ENCODE results near the gene KANSL1.

KANSL1 gene

DNA sequence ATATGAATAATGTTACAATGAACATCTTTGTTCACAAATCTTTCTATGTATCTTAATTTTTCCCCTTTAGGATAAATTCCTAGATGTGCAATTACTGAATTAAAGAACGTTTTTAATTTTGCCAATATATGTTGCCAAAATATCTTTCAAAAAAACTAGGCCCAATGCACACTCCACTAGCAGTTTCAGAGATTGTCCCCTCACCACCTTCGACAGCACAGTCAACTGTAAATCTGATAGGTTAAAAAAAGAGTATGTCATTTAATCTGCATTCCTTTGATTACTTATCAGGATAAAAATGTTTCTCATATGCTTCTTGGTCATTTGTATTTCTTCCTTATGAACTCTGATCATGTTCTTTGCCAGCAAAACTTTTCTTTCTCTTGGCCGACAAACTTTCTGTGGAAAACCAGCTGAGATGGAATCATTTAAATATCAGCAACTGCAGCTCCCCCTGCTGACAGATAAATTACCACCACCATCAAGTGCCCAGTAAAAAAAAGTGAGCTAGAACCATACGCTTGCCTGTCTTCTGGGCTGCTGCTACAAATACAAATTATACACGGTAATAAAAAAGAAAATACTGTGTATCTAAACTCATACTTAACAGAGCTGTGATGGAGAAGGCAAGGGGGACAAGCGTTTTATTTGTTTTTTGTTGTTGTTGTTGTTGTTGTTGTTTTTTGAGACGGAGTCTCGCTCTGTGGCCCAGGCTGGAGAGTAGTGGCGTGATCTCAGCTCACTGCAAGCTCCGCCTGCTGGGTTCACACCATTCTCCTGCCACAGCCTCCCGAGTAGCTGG, 19.6 kb upstream of the KANSL1 start:
- intact Hi-C loops (cut with DNase I; ENCODE audit: low total_unique reads), result loop anchor here (5.0 kb wide), 2 partner anchors 171 to 211 kb away; no protein-coding TSS in a partner anchor
- Histone ChIP-seq H3K27ac (peak overlapping the region; percentile 33 to 69), H3K4me3 (no peak overlapping the region), H3K36me3 (peaks cover 0 to 27% (median 0%) of the 10 kb centered on the region in 3 donors), H3K4me1 (peaks cover 0 to 37% (median 5%) of the 10 kb centered on the region in 4 donors), H3K9me3 (no peaks in the 10 kb centered on the region), H3K27me3 (no peaks in the 10 kb centered on the region)
- DNase-seq, result peak; percentile 70 to 80
- TF ChIP-seq, protein P1, sequence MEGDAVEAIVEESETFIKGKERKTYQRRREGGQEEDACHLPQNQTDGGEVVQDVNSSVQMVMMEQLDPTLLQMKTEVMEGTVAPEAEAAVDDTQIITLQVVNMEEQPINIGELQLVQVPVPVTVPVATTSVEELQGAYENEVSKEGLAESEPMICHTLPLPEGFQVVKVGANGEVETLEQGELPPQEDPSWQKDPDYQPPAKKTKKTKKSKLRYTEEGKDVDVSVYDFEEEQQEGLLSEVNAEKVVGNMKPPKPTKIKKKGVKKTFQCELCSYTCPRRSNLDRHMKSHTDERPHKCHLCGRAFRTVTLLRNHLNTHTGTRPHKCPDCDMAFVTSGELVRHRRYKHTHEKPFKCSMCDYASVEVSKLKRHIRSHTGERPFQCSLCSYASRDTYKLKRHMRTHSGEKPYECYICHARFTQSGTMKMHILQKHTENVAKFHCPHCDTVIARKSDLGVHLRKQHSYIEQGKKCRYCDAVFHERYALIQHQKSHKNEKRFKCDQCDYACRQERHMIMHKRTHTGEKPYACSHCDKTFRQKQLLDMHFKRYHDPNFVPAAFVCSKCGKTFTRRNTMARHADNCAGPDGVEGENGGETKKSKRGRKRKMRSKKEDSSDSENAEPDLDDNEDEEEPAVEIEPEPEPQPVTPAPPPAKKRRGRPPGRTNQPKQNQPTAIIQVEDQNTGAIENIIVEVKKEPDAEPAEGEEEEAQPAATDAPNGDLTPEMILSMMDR (IDR thresholded peaks at IDR 0.05), result peak; percentile 71 to 92

DNA sequence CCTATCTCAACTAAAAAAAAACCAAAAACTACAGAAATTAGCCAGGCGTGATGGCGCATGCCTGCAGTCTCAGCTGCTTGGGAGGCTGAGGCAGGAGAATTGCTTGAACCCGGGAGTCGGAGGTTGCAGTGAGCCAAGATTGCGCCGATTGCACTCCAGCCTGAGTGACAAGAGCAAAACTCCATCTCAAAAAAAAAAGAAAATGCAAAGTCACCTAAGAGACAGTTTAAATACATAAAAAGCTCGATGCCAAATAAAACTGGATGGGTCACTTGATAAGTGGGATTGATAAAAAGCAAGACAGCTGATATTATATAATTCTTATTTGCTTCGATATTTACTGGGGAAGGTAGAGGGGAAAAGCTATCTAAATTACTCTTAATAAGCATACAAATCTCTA, 15.8 kb upstream of the KANSL1 start:
- no peaks in the 10 kb centered on the region for H3K27me3 ChIP-seq
- intact Hi-C loops (cut with DNase I; ENCODE audit: low total_unique reads), result no loop called here
- H3K4me3 ChIP-seq, result no peak overlapping the region
- no peak overlapping the region for H3K27ac ChIP-seq
- no peaks in the 10 kb centered on the region for H3K36me3 ChIP-seq
- no peak for DNase-seq
- H3K9me3 ChIP-seq, result no peaks in the 10 kb centered on the region
- H3K4me1 ChIP-seq, result peaks cover 0 to 31% (median 4%) of the 10 kb centered on the region in 4 donors
- TF ChIP-seq, protein P1 (IDR thresholded peaks at IDR 0.05), result no peak

DNA sequence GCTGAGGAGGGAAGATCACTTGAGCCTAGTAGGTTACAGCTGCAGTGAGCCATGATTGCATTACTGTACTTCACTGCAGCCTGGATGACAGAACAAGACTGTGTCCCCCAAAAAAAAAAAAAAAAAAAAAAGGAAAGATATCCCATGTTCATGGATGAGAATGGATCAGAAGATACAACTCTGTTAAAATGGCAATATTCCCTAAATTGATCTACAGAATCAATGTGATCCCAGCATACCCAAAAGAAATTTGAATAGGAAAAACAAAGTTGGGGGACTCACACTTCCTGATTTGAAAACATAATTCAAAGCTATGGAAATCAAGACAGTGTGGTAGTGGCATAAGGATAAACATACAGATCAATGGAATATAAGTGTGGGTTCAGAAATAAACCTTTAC, 12.7 kb upstream of the KANSL1 start:
- H3K27me3 ChIP-seq, result no peaks in the 10 kb centered on the region
- TF ChIP-seq, protein P1 (IDR thresholded peaks at IDR 0.05), result no peak
- no peak overlapping the region for H3K4me3 ChIP-seq
- intact Hi-C loops (cut with DNase I; ENCODE audit: low total_unique reads), result no loop called here
- no peaks in the 10 kb centered on the region for H3K36me3 ChIP-seq
- H3K4me1 ChIP-seq, result peaks cover 0 to 13% (median 4%) of the 10 kb centered on the region in 4 donors
- H3K27ac ChIP-seq, result no peak overlapping the region
- H3K9me3 ChIP-seq, result no peaks in the 10 kb centered on the region
- no peak for DNase-seq

DNA sequence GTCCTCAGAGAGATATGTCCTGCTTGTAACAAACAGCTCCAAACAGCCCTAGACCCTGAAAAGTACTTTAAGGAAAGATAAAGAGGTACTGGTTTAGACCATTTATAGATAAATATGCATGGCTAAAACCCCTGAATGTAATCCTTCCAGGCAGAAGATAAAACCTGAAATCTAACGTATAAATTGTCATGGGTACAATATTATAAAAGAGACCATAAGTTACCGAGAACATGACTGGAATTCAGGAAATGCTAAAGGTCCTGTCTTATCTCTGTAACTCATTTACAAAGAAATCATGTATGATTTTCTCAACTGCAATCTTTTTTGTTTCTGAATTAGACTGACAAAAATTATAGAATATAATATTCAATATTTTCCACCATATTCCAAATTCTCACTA, 9.2 kb upstream of the KANSL1 start:
- H3K36me3 ChIP-seq, result no peaks in the 10 kb centered on the region
- peaks cover 0 to 21% (median 8%) of the 10 kb centered on the region in 4 donors for H3K4me1 ChIP-seq
- no peak for DNase-seq
- intact Hi-C loops (cut with DNase I; ENCODE audit: low total_unique reads), result no loop called here
- H3K4me3 ChIP-seq, result no peak overlapping the region
- no peak overlapping the region for H3K27ac ChIP-seq
- TF ChIP-seq, protein P1 (IDR thresholded peaks at IDR 0.05), result no peak
- H3K27me3 ChIP-seq, result no peaks in the 10 kb centered on the region
- no peaks in the 10 kb centered on the region for H3K9me3 ChIP-seq

DNA sequence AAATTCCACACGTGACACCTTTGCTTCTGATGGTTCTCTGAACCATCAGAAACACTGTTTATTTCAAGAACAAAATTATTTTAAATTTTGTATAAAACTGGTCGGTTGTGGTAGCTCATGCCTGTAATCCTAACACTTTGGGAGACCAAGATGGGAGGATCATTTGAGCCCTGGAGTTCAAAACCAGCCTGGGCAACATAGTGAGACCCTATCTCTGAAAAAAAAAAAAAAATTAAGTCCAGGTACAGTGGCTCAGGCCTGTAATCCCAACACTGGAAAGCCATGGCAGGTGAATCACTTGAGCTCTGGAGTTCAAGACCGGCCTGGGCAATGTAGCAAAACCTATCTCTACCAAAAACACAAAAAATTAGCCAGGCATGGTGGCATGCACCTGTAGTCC, 8.3 kb upstream of the KANSL1 start:
- H3K4me3 ChIP-seq, result no peak overlapping the region
- H3K36me3 ChIP-seq, result no peaks in the 10 kb centered on the region
- intact Hi-C loops (cut with DNase I; ENCODE audit: low total_unique reads), result no loop called here
- no peaks in the 10 kb centered on the region for H3K27me3 ChIP-seq
- no peak overlapping the region for H3K27ac ChIP-seq
- TF ChIP-seq, protein P1 (IDR thresholded peaks at IDR 0.05), result no peak
- no peak for DNase-seq
- H3K9me3 ChIP-seq, result no peaks in the 10 kb centered on the region
- H3K4me1 ChIP-seq, result peaks cover 0 to 21% (median 8%) of the 10 kb centered on the region in 4 donors

Measured in tibial artery (tissue), 4 donors.